Coronary artery (tissue), 2 donors: ENCODE measurements around the gene SH3BGR.

Experiments
- DNase-seq: peaks from one replicate; pipeline ENCODE4 v3.0.0-alpha.2; 2017; ENCODE audit warnings: low spot score
- H3K27ac ChIP-seq, 2 donors: fragments of 200-600 bp; sonication (generic); one replicate each; pipeline ENCODE4 v1.5.1; 2016 to 2019
- H3K4me3 ChIP-seq: fragments of 200-600 bp; sonication (generic); 2 replicates; pipeline ENCODE4 v1.5.1; 2016; ENCODE audit warnings: mild to moderate bottlenecking, moderate library complexity
- CTCF ChIP-seq: fragments of 200-600 bp; sonication (generic); IDR thresholded peaks from one replicate; pipeline ENCODE4 v1.5.1; 2019; ENCODE audit warnings: antibody characterized with exemption

Gene SH3BGR

GRCh38 chr21:39562791-39563770 is 111.3 kb downstream of the SH3BGR start:
- Histone ChIP-seq H3K27ac (no peak overlapping the region), H3K4me3 (no peak overlapping the region)
- no peak for DNase-seq
- TF ChIP-seq CTCF, result no peak

- no peak for DNase-seq
- Histone ChIP-seq H3K27ac (no peak overlapping the region), H3K4me3 (no peak overlapping the region)
- no peak for TF ChIP-seq CTCF
Observed at GRCh38 chr21:39564200-39564599, 112.4 kb downstream of the SH3BGR start.
